CD4-positive, alpha-beta T cell treated with Interleukin-15 for 4 hours (primary cell): Measurements from ENCODE around the gene CSRP1.
"Not testable (repeated sequence)": the region's sequence is repeated elsewhere in the genome, so short reads cannot be mapped to it uniquely, and the experiment has no call there.

Source experiments
- DNase-seq: peaks from one replicate; pipeline ENCODE4 v3.0.0-alpha.2; 2020; ENCODE audit warnings: low spot score

CSRP1 gene

GRCh38 chr1:201478666-201479065 is 28.3 kb downstream of the CSRP1 start:
- not testable (repeated sequence) for DNase-seq

GRCh38 chr1:201476670-201477344 is 30.1 kb downstream of the CSRP1 start:
- DNase-seq = no peak

- no peak for DNase-seq
Measured at GRCh38 chr1:201475915-201476669, 30.8 kb downstream of the CSRP1 start.

- DNase-seq = no peak
Measured at GRCh38 chr1:201475130-201475529, 31.8 kb downstream of the CSRP1 start.

- DNase-seq = no peak
Measured at GRCh38 chr1:201473296-201473695, 33.6 kb downstream of the CSRP1 start.

GRCh38 chr1:201472321-201472720 is 34.6 kb downstream of the CSRP1 start:
- DNase-seq = not testable (repeated sequence)

- DNase-seq = no peak
Measured at GRCh38 chr1:201471772-201472171, 35.2 kb downstream of the CSRP1 start.

- no peak for DNase-seq
Measured at GRCh38 chr1:201470581-201470980, 36.3 kb downstream of the CSRP1 start.

GRCh38 chr1:201469645-201470074 is 37.3 kb downstream of the CSRP1 start:
- no peak for DNase-seq

GRCh38 chr1:201468844-201469644 is 37.9 kb downstream of the CSRP1 start, which contains the start of gene PHLDA3:
TSS of gene PHLDA3 (minus strand) at chr1:201469188. CDS start at chr1:201468786, 402 bp downstream.
- DNase-seq = peak; percentile 33

- no peak for DNase-seq
Measured at GRCh38 chr1:201468501-201468843, 38.5 kb downstream of the CSRP1 start.

- no peak for DNase-seq
Measured at GRCh38 chr1:201466492-201466891, 40.4 kb downstream of the CSRP1 start.

GRCh38 chr1:201465698-201466290 is 41.1 kb downstream of the CSRP1 start:
- DNase-seq = no peak

- DNase-seq = no peak
Measured at GRCh38 chr1:201463071-201463552, 43.8 kb downstream of the CSRP1 start.

- DNase-seq = no peak
Measured at GRCh38 chr1:201461645-201462441, 45.1 kb downstream of the CSRP1 start.

GRCh38 chr1:201460814-201461644 is 45.9 kb downstream of the CSRP1 start:
- DNase-seq = no peak

GRCh38 chr1:201459775-201460174 is 47.1 kb downstream of the CSRP1 start:
- no peak for DNase-seq

GRCh38 chr1:201459052-201459451 is 47.9 kb downstream of the CSRP1 start:
- no peak for DNase-seq

- DNase-seq = no peak
Measured at GRCh38 chr1:201457508-201457960, 49.4 kb downstream of the CSRP1 start.
